Activated effector memory CD4-positive, alpha-beta T cell treated with anti-CD3 and anti-CD28 coated beads, Interleukin-2, amount 50 U/mL, for 16 hours (primary cell): Measurements from ENCODE around the gene IFI30.

Experiments
- DNase-seq: peaks from one replicate; pipeline ENCODE4 v3.0.0-alpha.2; 2020

IFI30 gene

DNA sequence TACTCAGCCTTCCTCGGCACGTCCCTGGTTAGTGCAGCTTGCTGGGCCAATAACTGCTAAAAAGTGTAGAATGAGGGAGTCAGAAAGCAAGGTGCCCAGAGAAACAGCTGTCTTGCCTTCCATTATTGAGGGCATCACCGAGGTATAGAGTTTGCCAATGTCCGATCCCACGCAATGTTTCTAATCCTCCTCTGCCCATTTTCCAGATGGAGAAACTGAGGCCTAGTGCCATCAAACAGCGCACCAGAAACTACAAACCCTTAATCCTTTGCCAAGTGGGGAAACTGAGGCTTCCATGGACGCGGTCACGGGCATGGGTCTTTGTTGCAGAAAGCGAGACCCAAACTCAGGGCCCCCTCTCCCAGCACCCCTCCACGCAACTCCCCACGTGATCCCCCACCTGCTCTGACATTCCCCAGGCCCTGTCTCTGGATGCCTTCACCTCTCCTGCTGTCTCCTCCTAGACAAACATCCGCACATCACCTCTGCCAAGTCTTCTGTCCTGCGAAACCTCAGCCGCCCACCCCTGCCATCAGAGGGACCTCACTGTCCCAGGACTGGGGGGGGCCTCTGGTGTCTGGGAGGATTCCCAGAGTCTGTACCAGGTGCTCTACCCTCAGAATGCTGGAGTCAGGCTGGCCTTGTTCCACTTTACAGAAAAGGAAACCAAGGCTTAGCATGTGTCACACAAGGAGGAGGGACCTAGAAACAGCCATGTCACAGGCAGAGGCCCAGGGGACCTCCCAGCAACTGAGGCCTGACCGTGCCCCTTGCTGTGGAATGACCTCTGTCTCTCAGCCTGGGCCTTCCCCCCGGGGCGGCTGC, 53.6 kb downstream of the IFI30 start:
- DNase-seq = no peak
